Mesendoderm (in vitro differentiated cells): ENCODE results near the gene FKBP2.

Source experiments
- DNase-seq: peaks from one replicate; pipeline ENCODE4 v3.0.0; 2013
- H2AK5ac ChIP-seq: 2 replicates; pipeline ENCODE4 v1.6.1; 2013; ENCODE audit warnings: low read length, inconsistent platforms
- H2BK120ac ChIP-seq: 2 replicates; pipeline ENCODE4 v1.6.1; 2013; ENCODE audit warnings: low read depth, mild to moderate bottlenecking, low read length, moderate library complexity, mixed read lengths
- H2BK15ac ChIP-seq: replicated peaks from 2 replicates; pipeline ENCODE4 v1.6.1; 2013; ENCODE audit warnings: low read depth, mild to moderate bottlenecking, moderate library complexity
- H2BK5ac ChIP-seq: 2 replicates; pipeline ENCODE4 v1.6.1; 2013; ENCODE audit warnings: low read length, inconsistent platforms
- H3K18ac ChIP-seq: 2 replicates; pipeline ENCODE4 v1.6.1; 2013; ENCODE audit warnings: mild to moderate bottlenecking, low read length, mixed read lengths
- H3K23ac ChIP-seq: one replicate; pipeline ENCODE4 v1.6.1; 2013; ENCODE audit warnings: low read length
- H3K27ac ChIP-seq: 2 replicates; pipeline ENCODE4 v1.5.1; 2013; ENCODE audit warnings: low read depth, mild to moderate bottlenecking, inconsistent platforms, low read length, moderate library complexity
- H3K27me3 ChIP-seq: 2 replicates; pipeline ENCODE4 v1.6.1; 2013; ENCODE audit warnings: low read length, control low read depth, mild to moderate bottlenecking, inconsistent platforms; ENCODE audit not compliant: insufficient read depth, poor library complexity
- H3K36me3 ChIP-seq: 2 replicates; pipeline ENCODE4 v1.6.1; 2013; ENCODE audit warnings: low read length, inconsistent platforms; ENCODE audit not compliant: control insufficient read depth, insufficient read depth
- H3K4ac ChIP-seq: one replicate; pipeline ENCODE4 v1.6.1; 2013; ENCODE audit warnings: low read depth, mild to moderate bottlenecking, low read length, moderate library complexity
- H3K4me1 ChIP-seq: 2 replicates; pipeline ENCODE4 v1.6.1; 2013; ENCODE audit warnings: low read depth, low read length, inconsistent platforms; ENCODE audit not compliant: control insufficient read depth
- H3K4me2 ChIP-seq: 2 replicates; pipeline ENCODE4 v1.6.1; 2013; ENCODE audit warnings: low read length
- H3K4me3 ChIP-seq: 2 replicates; pipeline ENCODE4 v1.5.1; 2013; ENCODE audit warnings: mild to moderate bottlenecking, low read length
- H3K56ac ChIP-seq: one replicate; pipeline ENCODE4 v1.6.1; 2013; ENCODE audit warnings: low read length
- H3K79me1 ChIP-seq: 2 replicates; pipeline ENCODE4 v1.6.1; 2013; ENCODE audit warnings: low read length, inconsistent platforms
- H3K79me2 ChIP-seq: 2 replicates; pipeline ENCODE4 v1.6.1; 2013; ENCODE audit warnings: mild to moderate bottlenecking, low read length; ENCODE audit not compliant: control insufficient read depth, insufficient read depth
- H3K9ac ChIP-seq: 2 replicates; pipeline ENCODE4 v1.6.1; 2013; ENCODE audit warnings: low read length, inconsistent platforms
- H4K5ac ChIP-seq: one replicate; pipeline ENCODE4 v1.6.1; 2013; ENCODE audit warnings: low read length
- H4K8ac ChIP-seq: one replicate; pipeline ENCODE4 v1.6.1; 2013; ENCODE audit warnings: low read depth, mild to moderate bottlenecking, control low read depth, low read length, moderate library complexity
- WGBS: extraction: QIAGEN DNeasy Blood & Tissue Kit; methylation state at CpG from one replicate; pipeline ENCODE4 v1.1.7; 2013; ENCODE audit warnings: low lambda C conversion rate, missing lambda C conversion rate; ENCODE audit not compliant: insufficient coverage; ENCODE audit errors: extremely low coverage; 5-methylcytosine and 5-hydroxymethylcytosine counted together

FKBP2 gene

DNA sequence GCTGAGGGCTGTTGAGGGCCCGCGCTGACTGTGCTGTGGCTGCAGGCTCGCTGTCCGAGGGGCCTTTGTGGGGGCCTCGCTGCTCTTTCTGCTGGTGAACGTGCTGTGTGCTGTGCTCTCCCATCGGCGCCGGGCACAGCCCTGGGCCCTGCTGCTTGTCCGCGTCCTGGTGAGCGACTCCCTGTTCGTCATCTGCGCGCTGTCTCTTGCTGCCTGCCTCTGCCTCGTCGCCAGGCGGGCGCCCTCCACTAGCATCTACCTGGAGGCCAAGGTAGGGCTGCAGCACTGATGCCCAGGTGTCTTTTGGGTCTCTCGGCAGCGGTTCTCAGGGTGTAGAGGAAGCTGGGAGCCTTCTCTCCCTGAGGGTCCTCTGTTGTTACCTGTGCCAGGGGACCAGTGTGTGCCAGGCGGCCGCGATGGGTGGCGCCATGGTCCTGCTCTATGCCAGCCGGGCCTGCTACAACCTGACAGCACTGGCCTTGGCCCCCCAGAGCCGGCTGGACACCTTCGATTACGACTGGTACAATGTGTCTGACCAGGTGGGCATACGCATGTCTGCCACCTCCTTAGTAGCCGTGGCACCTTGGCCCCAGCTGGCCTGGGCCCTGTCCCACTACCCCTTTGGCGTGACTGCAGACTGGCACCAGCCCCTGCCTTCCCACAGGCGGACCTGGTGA lies 46.9 kb downstream of the FKBP2 start:
- Histone ChIP-seq H3K27ac (no peak overlapping the region), H3K18ac (no peak overlapping the region), H3K79me2 (no peaks in the 10 kb centered on the region), H2BK15ac (no peak overlapping the region), H4K8ac (no peak overlapping the region), H2AK5ac (no peak overlapping the region), H3K56ac (no peak overlapping the region), H3K27me3 (peaks cover 28% of the 10 kb centered on the region), H3K36me3 (no peaks in the 10 kb centered on the region), H3K4ac (no peak overlapping the region), H3K4me1 (peaks cover 6% of the 10 kb centered on the region), H4K5ac (no peak overlapping the region), H3K4me2 (no peak overlapping the region), H3K4me3 (no peak overlapping the region), H3K79me1 (no peaks in the 10 kb centered on the region), H3K23ac (no peak overlapping the region), H2BK5ac (no peak overlapping the region), H3K9ac (no peak overlapping the region), H2BK120ac (no peak overlapping the region)
- DNase-seq: no peak
- no CpG with 5 or more reads among the region's 33 CpGs for WGBS

- H3K36me3 ChIP-seq: no peaks in the 10 kb centered on the region
- H3K4me2 ChIP-seq: no peak overlapping the region
- H3K27ac ChIP-seq: no peak overlapping the region
- no peak overlapping the region for H3K4me3 ChIP-seq
- H3K18ac ChIP-seq: no peak overlapping the region
- H3K56ac ChIP-seq: no peak overlapping the region
- no peak overlapping the region for H3K4ac ChIP-seq
- no peak overlapping the region for H2BK120ac ChIP-seq
- H3K4me1 ChIP-seq: peaks cover 6% of the 10 kb centered on the region
- no peak overlapping the region for H2BK15ac ChIP-seq
- no peak overlapping the region for H3K23ac ChIP-seq
- H3K79me2 ChIP-seq: no peaks in the 10 kb centered on the region
- WGBS: no CpG with 5 or more reads among the region's 9 CpGs
- H4K8ac ChIP-seq: no peak overlapping the region
- H3K9ac ChIP-seq: no peak overlapping the region
- H3K79me1 ChIP-seq: no peaks in the 10 kb centered on the region
- H3K27me3 ChIP-seq: peaks cover 33% of the 10 kb centered on the region
- H2AK5ac ChIP-seq: no peak overlapping the region
- no peak for DNase-seq
- no peak overlapping the region for H2BK5ac ChIP-seq
- no peak overlapping the region for H4K5ac ChIP-seq
These were observed 47.5 kb downstream of the FKBP2 start for GRCh38 chr11:64288353-64288750.

DNA sequence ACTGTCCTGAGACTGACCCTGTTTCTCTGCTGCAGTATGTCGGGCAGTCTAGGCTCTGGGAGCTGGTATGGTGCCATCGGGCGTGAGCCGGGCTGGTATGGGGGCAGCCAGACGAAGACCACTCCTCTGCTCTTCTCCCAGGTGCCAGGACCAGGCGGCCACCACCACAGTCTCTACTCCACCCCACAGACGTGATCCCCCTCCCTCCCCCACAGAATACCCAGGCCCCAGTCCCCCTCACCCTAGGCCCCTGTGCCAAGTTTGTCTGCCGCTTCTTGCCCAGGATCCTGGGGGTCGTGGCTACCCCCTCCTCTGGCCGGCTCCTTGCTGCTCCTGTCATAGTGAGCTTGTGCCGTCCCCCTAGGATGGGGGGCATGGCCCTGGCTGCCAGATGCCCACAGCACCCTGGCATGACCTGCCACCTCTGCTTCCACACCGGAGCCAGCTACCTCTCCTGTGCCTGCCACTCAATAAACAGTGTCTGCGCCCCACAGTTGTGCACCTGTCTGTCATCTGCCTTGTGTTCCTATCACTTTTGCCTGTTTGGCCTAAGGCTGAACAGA lies 48.2 kb downstream of the FKBP2 start:
- H2BK15ac ChIP-seq: no peak overlapping the region
- H3K79me2 ChIP-seq: no peaks in the 10 kb centered on the region
- H3K79me1 ChIP-seq: no peaks in the 10 kb centered on the region
- no peak overlapping the region for H3K27ac ChIP-seq
- WGBS: no CpG with 5 or more reads among the region's 13 CpGs
- H3K4me1 ChIP-seq: peaks cover 4% of the 10 kb centered on the region
- no peak overlapping the region for H2BK120ac ChIP-seq
- no peak overlapping the region for H3K4me2 ChIP-seq
- no peak overlapping the region for H3K4ac ChIP-seq
- H3K56ac ChIP-seq: no peak overlapping the region
- no peak overlapping the region for H3K9ac ChIP-seq
- peaks cover 39% of the 10 kb centered on the region for H3K27me3 ChIP-seq
- no peak overlapping the region for H4K5ac ChIP-seq
- no peak overlapping the region for H3K18ac ChIP-seq
- no peaks in the 10 kb centered on the region for H3K36me3 ChIP-seq
- no peak overlapping the region for H2AK5ac ChIP-seq
- no peak overlapping the region for H3K23ac ChIP-seq
- no peak overlapping the region for H4K8ac ChIP-seq
- no peak overlapping the region for H2BK5ac ChIP-seq
- H3K4me3 ChIP-seq: no peak overlapping the region
- no peak for DNase-seq

GRCh38 chr11:64290352-64291261 lies 49.7 kb downstream of the FKBP2 start:
- Histone ChIP-seq H3K56ac (no peak overlapping the region), H3K18ac (no peak overlapping the region), H3K4me2 (no peak overlapping the region), H4K5ac (no peak overlapping the region), H2BK5ac (no peak overlapping the region), H3K79me1 (no peaks in the 10 kb centered on the region), H3K27me3 (peaks cover 51% of the 10 kb centered on the region), H4K8ac (no peak overlapping the region), H3K23ac (no peak overlapping the region), H2BK15ac (no peak overlapping the region), H3K4me3 (no peak overlapping the region), H3K36me3 (no peaks in the 10 kb centered on the region), H3K4ac (no peak overlapping the region), H3K27ac (no peak overlapping the region), H3K79me2 (no peaks in the 10 kb centered on the region), H2BK120ac (no peak overlapping the region), H2AK5ac (no peak overlapping the region), H3K4me1 (peaks cover 2% of the 10 kb centered on the region), H3K9ac (no peak overlapping the region)
- WGBS: no CpG with 5 or more reads among the region's 10 CpGs
- no peak for DNase-seq

- H2AK5ac ChIP-seq: no peak within 1 kb of the TSS
- H3K4me3 ChIP-seq: no peak within 1 kb of the TSS
- H3K18ac ChIP-seq: no peak within 1 kb of the TSS
- no CpG with 5 or more reads among the region's 45 CpGs for WGBS
- no peak within 1 kb of the TSS for H4K5ac ChIP-seq
- H3K9ac ChIP-seq: peak within 1 kb of the TSS; percentile 29
- no peak within 1 kb of the TSS for H3K4ac ChIP-seq
- no peaks in the 10 kb centered on the region for H3K36me3 ChIP-seq
- no peaks in the 10 kb centered on the region for H3K4me1 ChIP-seq
- no peak for DNase-seq
- H3K27me3 ChIP-seq: peaks cover 58% of the 10 kb centered on the region
- H3K79me2 ChIP-seq: no peaks in the 10 kb centered on the region
- H3K56ac ChIP-seq: peak within 1 kb of the TSS; percentile 25
- no peak within 1 kb of the TSS for H3K23ac ChIP-seq
- H4K8ac ChIP-seq: no peak within 1 kb of the TSS
- H3K79me1 ChIP-seq: no peaks in the 10 kb centered on the region
- no peak within 1 kb of the TSS for H2BK15ac ChIP-seq
- no peak within 1 kb of the TSS for H2BK5ac ChIP-seq
- H3K4me2 ChIP-seq: peak within 1 kb of the TSS; percentile 15
- H2BK120ac ChIP-seq: no peak within 1 kb of the TSS
- no peak within 1 kb of the TSS for H3K27ac ChIP-seq
These were observed 50.4 kb downstream of the FKBP2 start, which contains the start of gene KCNK4 for GRCh38 chr11:64291262-64291751. KCNK4 (plus strand) TSS chr11:64291302; CDS start chr11:64293019, 1,717 bp downstream.
